ENCODE results near the gene ZFP92. TPM values are rescaled to one million over a fixed set of nuclear protein-coding genes. Genes with fewer than 3 reads are reported as not detected.

ZFP92 gene
- total and polyA plus RNA-seq, 2 donors (not counting 1 experiment from before 2014, with no cell fraction given), result 0.06 to 0.17 TPM

GRCh38 chrX:153448556-153449367, 37.5 kb downstream of the ZFP92 start:
- Histone ChIP-seq H3K27ac (ENCODE audit: insufficient read depth, low read length) (no peak overlapping the region), H2AFZ (ENCODE audit: low read length) (no peak overlapping the region), H3K27me3 (ENCODE audit: control insufficient read depth, insufficient read depth, low read length) (no peaks in the 10 kb centered on the region), H3K4me2 (ENCODE audit: extremely low read depth, insufficient read depth, low read length) (no peak overlapping the region), H4K20me1 (ENCODE audit: control insufficient read depth, extremely low read depth, insufficient read depth, low read length) (no peaks in the 10 kb centered on the region), H3K4me1 (ENCODE audit: control insufficient read depth, extremely low read depth, insufficient read depth, low read length) (no peaks in the 10 kb centered on the region), H3K4me3 (replicated peaks in 1 of 4; ENCODE audit: control extremely low read depth in 1 of 4, insufficient read depth in 1 of 4, low read depth in 3 of 4, low read length in 4 of 4) (no peak overlapping the region), H3K36me3 (ENCODE audit: control insufficient read depth, insufficient read depth, low read length) (no peaks in the 10 kb centered on the region), H3K79me2 (ENCODE audit: control insufficient read depth, insufficient read depth, low read length) (no peaks in the 10 kb centered on the region), H3K9me3 (ENCODE audit: control insufficient read depth, insufficient read depth, low read depth, low read length) (no peaks in the 10 kb centered on the region), H3K9ac (ENCODE audit: insufficient read depth, low read length) (no peak overlapping the region)
- no peak for DNase-seq (ENCODE audit: low read depth in 2 of 2)
- TF ChIP-seq EZH2 (IDR thresholded peaks at IDR 0.05; ENCODE audit: low read length, missing control alignments) (no peak), CTCF (conservative IDR thresholded peaks at IDR 0.05 in 1 of 2, IDR thresholded peaks at IDR 0.05 in 1 of 2; ENCODE audit: low read depth in 1 of 2, low read length in 2 of 2) (no peak)

- H3K9me3 ChIP-seq (ENCODE audit: control insufficient read depth, insufficient read depth, low read depth, low read length), result no peaks in the 10 kb centered on the region
- TF ChIP-seq CTCF (conservative IDR thresholded peaks at IDR 0.05 in 1 of 2, IDR thresholded peaks at IDR 0.05 in 1 of 2; ENCODE audit: low read depth in 1 of 2, low read length in 2 of 2) (no peak), EZH2 (IDR thresholded peaks at IDR 0.05; ENCODE audit: low read length, missing control alignments) (no peak)
Measured at GRCh38 chrX:153449368-153450113, 38.3 kb downstream of the ZFP92 start.

GRCh38 chrX:153450114-153450948, 39.1 kb downstream of the ZFP92 start:
- Histone ChIP-seq H2AFZ (ENCODE audit: low read length) (no peak overlapping the region), H3K4me3 (replicated peaks in 1 of 4; ENCODE audit: control extremely low read depth in 1 of 4, insufficient read depth in 1 of 4, low read depth in 3 of 4, low read length in 4 of 4) (no peak overlapping the region), H3K36me3 (ENCODE audit: control insufficient read depth, insufficient read depth, low read length) (no peaks in the 10 kb centered on the region), H4K20me1 (ENCODE audit: control insufficient read depth, extremely low read depth, insufficient read depth, low read length) (no peaks in the 10 kb centered on the region), H3K27ac (ENCODE audit: insufficient read depth, low read length) (no peak overlapping the region), H3K79me2 (ENCODE audit: control insufficient read depth, insufficient read depth, low read length) (no peaks in the 10 kb centered on the region), H3K4me1 (ENCODE audit: control insufficient read depth, extremely low read depth, insufficient read depth, low read length) (no peaks in the 10 kb centered on the region), H3K27me3 (ENCODE audit: control insufficient read depth, insufficient read depth, low read length) (no peaks in the 10 kb centered on the region), H3K9me3 (ENCODE audit: control insufficient read depth, insufficient read depth, low read depth, low read length) (no peaks in the 10 kb centered on the region), H3K4me2 (ENCODE audit: extremely low read depth, insufficient read depth, low read length) (no peak overlapping the region), H3K9ac (ENCODE audit: insufficient read depth, low read length) (no peak overlapping the region)
- no peak for TF ChIP-seq EZH2 (IDR thresholded peaks at IDR 0.05; ENCODE audit: low read length, missing control alignments)
- no peak for TF ChIP-seq CTCF (conservative IDR thresholded peaks at IDR 0.05 in 1 of 2, IDR thresholded peaks at IDR 0.05 in 1 of 2; ENCODE audit: low read depth in 1 of 2, low read length in 2 of 2)
- DNase-seq (ENCODE audit: low read depth in 2 of 2), result no peak

More at GRCh38 chrX:153449368-153450113, 38.3 kb downstream of the ZFP92 start:
- H3K4me3 ChIP-seq (replicated peaks in 1 of 4; ENCODE audit: control extremely low read depth in 1 of 4, insufficient read depth in 1 of 4, low read depth in 3 of 4, low read length in 4 of 4), result no peak overlapping the region
- no peaks in the 10 kb centered on the region for H3K27me3 ChIP-seq (ENCODE audit: control insufficient read depth, insufficient read depth, low read length)
- no peaks in the 10 kb centered on the region for H3K79me2 ChIP-seq (ENCODE audit: control insufficient read depth, insufficient read depth, low read length)
- H3K27ac ChIP-seq (ENCODE audit: insufficient read depth, low read length), result no peak overlapping the region
- no peaks in the 10 kb centered on the region for H3K4me1 ChIP-seq (ENCODE audit: control insufficient read depth, extremely low read depth, insufficient read depth, low read length)
- no peaks in the 10 kb centered on the region for H4K20me1 ChIP-seq (ENCODE audit: control insufficient read depth, extremely low read depth, insufficient read depth, low read length)
- DNase-seq (ENCODE audit: low read depth in 2 of 2), result no peak
- H3K9ac ChIP-seq (ENCODE audit: insufficient read depth, low read length), result no peak overlapping the region
- H3K36me3 ChIP-seq (ENCODE audit: control insufficient read depth, insufficient read depth, low read length), result no peaks in the 10 kb centered on the region
- H2AFZ ChIP-seq (ENCODE audit: low read length), result no peak overlapping the region
- no peak overlapping the region for H3K4me2 ChIP-seq (ENCODE audit: extremely low read depth, insufficient read depth, low read length)
